ENCODE data around the gene SKP1. TPM values are rescaled to one million over a fixed set of nuclear protein-coding genes. Genes with fewer than 3 reads are reported as not detected.

Gene SKP1
- total RNA-seq, 1 experiment from 2014 or later = 415 TPM

DNA sequence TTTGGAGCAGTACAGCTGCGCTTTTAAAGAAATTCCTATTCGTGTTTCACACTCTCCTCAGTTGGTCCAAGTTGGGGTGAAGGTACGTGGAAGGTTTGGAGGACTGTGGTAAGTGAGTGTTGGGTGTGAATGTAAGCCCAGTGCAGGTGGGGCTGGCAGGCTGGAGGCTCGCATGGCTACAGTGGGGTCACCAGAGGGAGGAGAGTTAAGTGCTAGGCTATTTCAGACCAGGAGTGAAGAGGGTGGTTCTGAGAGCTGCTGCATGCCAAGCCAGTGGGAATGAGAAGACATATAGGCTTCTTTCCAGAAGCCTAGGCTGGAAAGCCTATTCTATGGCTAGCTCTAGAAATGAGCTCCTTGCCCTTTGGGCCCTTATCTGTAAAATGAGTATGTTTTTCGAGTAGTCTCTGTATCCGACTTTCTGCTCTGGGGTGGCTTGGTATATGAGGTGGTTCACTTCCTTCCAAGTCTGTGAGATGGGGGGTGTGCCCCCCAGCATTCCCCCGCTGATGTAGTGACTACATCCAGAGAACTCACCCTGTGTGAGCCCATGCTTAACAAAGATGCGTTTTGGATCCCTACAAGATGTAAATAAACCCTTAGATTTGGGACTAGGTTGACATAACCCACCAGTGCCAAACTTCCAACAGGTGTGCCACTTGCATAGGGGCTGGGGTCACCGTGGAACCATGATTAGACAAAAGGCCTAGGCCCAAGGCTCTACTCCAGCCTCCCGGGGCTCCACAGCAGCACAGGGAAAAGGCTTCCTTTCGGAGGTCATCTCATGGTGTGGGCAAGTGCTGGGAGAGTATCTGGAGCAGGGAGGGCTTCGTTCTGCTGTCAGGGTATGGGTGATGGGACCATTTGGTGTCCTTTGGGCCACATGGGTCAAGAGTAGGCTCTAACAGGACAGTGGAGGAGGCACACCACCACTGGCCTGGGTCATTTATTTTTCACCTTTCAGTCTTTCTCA is 59.7 kb downstream of the SKP1 start:
- no peak for TF ChIP-seq CTCF (IDR thresholded peaks at IDR 0.05; ENCODE audit: unreplicated experiment)
- H3K27ac Mint-ChIP-seq (ENCODE audit: low read depth, unreplicated experiment) = no peak overlapping the region
- ChIA-PET POLR2A (interaction anchor here (1.3 kb wide), 2 partner anchors 21 to 113 kb away, joined by 3 read pairs; no protein-coding TSS in a partner anchor), CTCF (interaction anchor here (1.1 to 3.3 kb wide), 3 partner anchors 22 to 77 kb away, joined by 6 to 29 read pairs (median 18); no protein-coding TSS in a partner anchor)
- peaks cover 7% of the 10 kb centered on the region for H3K36me3 Mint-ChIP-seq (ENCODE audit: insufficient read depth, unreplicated experiment)
- H3K9me3 Mint-ChIP-seq (ENCODE audit: unreplicated experiment) = no peaks in the 10 kb centered on the region
- H3K27me3 Mint-ChIP-seq (ENCODE audit: insufficient read depth, unreplicated experiment) = no peaks in the 10 kb centered on the region
- BruUV-seq (replicated peaks) = no TSS peak
- peaks cover 3% of the 10 kb centered on the region for H3K4me1 Mint-ChIP-seq (ENCODE audit: insufficient read depth, unreplicated experiment)
- H3K4me3 Mint-ChIP-seq (ENCODE audit: unreplicated experiment) = no peak overlapping the region
- intact Hi-C loops (cut with micrococcal nuclease) = no loop called here
- no peak for DNase-seq (ENCODE audit: unreplicated experiment)

DNA sequence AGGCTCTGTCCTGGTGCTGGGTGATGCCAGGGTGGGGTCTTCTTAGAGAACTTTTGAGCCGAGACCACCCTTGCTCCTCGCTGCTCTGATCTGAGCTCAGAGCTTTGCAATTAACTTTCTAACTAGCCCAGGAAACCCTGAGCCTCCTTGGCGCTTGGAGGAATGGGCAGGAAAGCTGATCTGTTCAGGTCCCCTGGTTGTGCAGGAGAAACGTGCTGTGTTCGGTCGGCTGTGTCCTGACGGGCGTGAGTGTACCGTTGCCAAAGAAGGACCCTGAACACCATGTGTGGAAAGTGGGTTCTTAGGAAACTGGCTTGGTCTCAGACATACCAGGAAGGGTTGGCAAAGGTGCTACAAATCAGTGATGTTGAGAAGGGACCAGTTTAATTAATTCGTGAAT is 60.5 kb downstream of the SKP1 start:
- H3K27me3 Mint-ChIP-seq (ENCODE audit: insufficient read depth, unreplicated experiment) = no peaks in the 10 kb centered on the region
- peak overlapping the region; percentile 74 for H3K4me3 Mint-ChIP-seq (ENCODE audit: unreplicated experiment)
- peaks cover 7% of the 10 kb centered on the region for H3K36me3 Mint-ChIP-seq (ENCODE audit: insufficient read depth, unreplicated experiment)
- no TSS peak for BruUV-seq (replicated peaks)
- H3K9me3 Mint-ChIP-seq (ENCODE audit: unreplicated experiment) = no peaks in the 10 kb centered on the region
- ChIA-PET POLR2A (interaction anchor here (1.3 kb wide), 1 partner anchor 113 kb away, joined by 3 read pairs; no protein-coding TSS in a partner anchor), CTCF (interaction anchor here (1.1 kb wide), 1 partner anchor 76 kb away, joined by 6 read pairs; no protein-coding TSS in a partner anchor)
- TF ChIP-seq CTCF (IDR thresholded peaks at IDR 0.05; ENCODE audit: unreplicated experiment) = no peak
- H3K4me1 Mint-ChIP-seq (ENCODE audit: insufficient read depth, unreplicated experiment) = peaks cover 6% of the 10 kb centered on the region
- DNase-seq (ENCODE audit: unreplicated experiment) = no peak
- intact Hi-C loops (cut with micrococcal nuclease) = no loop called here
- H3K27ac Mint-ChIP-seq (ENCODE audit: low read depth, unreplicated experiment) = no peak overlapping the region

DNA sequence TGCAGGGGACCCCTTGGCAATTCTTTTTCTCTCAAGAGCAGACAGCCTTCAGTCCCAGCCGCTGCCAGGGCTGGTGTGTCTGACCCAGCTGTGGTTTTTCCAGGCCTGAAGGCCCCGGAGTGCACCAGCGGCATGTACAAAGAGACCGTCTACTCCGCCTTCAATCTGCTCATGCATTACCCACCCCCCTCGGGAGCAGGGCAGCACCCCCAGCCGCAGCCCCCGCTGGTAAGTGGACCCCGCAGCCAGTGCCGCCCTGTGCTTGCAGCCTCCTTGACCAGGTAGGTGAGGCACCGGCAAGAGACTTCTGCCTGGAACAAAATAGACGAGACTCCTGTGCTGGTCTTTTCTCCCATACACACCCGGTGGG is 61.0 kb downstream of the SKP1 start:
- no TSS peak for BruUV-seq (replicated peaks)
- Mint-ChIP-seq H3K4me1 (ENCODE audit: insufficient read depth, unreplicated experiment) (peaks cover 10% of the 10 kb centered on the region), H3K4me3 (ENCODE audit: unreplicated experiment) (peak overlapping the region; percentile 74)

More for the DNA sequence above, 61.0 kb downstream of the SKP1 start:
- Mint-ChIP-seq H3K9me3 (ENCODE audit: unreplicated experiment) (no peaks in the 10 kb centered on the region), H3K27ac (ENCODE audit: low read depth, unreplicated experiment) (no peak overlapping the region), H3K36me3 (ENCODE audit: insufficient read depth, unreplicated experiment) (peaks cover 7% of the 10 kb centered on the region), H3K27me3 (ENCODE audit: insufficient read depth, unreplicated experiment) (no peaks in the 10 kb centered on the region)
- ChIA-PET POLR2A (interaction anchor here (0.6 kb wide), 1 partner anchor 33 kb away, joined by 3 read pairs; no protein-coding TSS in a partner anchor), CTCF (interaction anchor here (1.1 kb wide), 1 partner anchor 76 kb away, joined by 6 read pairs; no protein-coding TSS in a partner anchor)
- no peak for DNase-seq (ENCODE audit: unreplicated experiment)
- intact Hi-C loops (cut with micrococcal nuclease) = no loop called here
- TF ChIP-seq CTCF (IDR thresholded peaks at IDR 0.05; ENCODE audit: unreplicated experiment) = no peak
